Stimulated activated CD4-positive, alpha-beta T cell treated with anti-CD3 and anti-CD28 coated beads, Interleukin-4, amount 100 ng/mL, for 48 hours (primary cell): ENCODE results near the gene NATD1.
"Not testable (repeated sequence)": the region's sequence is repeated elsewhere in the genome, so short reads cannot be mapped to it uniquely, and the experiment has no call there.

Experiments used
- DNase-seq, 2 donors: peaks; one replicate each; pipeline ENCODE4 v3.0.0-alpha.2; 2020; ENCODE audit warnings: low read depth in 2 of 2

NATD1 gene

GRCh38 chr17:21192414-21192813 is 60.8 kb downstream of the NATD1 start:
- not testable (repeated sequence) for DNase-seq

GRCh38 chr17:21191698-21192097 is 61.5 kb downstream of the NATD1 start:
- DNase-seq: no peak

- DNase-seq: no peak
Measured at GRCh38 chr17:21190078-21190477, 63.1 kb downstream of the NATD1 start.

GRCh38 chr17:21189361-21189760 is 63.8 kb downstream of the NATD1 start:
- DNase-seq: no peak
